ENCODE data around the gene KRT7.

KRT7 gene

DNA sequence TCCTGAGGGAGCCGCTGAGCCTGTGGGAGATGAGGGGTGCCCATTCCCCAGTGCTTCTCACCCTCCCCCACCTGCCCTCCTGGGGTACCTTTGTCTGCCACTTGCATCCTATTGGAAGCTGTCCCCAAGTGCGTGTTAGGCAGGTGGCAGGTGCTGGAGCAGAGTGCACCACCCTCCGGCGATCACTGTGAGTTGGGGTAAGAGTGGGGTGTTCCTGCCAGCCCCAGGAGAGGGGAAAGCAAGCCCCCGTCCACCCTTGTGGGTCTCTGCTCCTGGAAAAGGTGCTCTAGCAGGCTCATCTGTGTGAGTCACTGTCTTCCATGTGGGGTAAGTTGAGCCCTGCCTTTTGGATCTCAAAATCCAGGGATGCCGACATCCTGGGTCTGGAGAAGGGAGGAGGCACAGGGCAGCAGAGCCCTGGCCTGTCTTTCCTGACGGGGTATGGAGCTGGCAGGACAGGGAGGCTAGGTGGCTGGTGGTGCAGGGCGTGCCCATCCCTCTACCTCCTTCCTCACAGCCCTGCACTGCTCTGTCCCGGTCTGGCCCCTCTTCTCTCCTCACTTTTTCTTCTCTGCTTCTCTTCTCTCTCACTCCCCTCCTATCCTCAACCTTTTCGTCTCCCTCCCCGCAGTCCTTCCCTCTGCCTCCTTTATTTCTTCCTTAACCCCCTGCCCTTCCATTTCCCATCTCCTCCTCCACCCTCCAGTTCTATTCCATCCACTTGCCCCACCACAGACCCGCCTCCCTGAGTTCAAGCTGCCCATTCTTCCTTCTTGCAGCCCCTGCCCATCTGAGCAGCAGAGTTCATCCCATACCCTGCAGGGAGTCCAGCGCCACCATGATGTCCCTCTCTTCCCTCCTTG is 20.1 kb upstream of the KRT7 start:
- DNase-seq, result no peak

DNA sequence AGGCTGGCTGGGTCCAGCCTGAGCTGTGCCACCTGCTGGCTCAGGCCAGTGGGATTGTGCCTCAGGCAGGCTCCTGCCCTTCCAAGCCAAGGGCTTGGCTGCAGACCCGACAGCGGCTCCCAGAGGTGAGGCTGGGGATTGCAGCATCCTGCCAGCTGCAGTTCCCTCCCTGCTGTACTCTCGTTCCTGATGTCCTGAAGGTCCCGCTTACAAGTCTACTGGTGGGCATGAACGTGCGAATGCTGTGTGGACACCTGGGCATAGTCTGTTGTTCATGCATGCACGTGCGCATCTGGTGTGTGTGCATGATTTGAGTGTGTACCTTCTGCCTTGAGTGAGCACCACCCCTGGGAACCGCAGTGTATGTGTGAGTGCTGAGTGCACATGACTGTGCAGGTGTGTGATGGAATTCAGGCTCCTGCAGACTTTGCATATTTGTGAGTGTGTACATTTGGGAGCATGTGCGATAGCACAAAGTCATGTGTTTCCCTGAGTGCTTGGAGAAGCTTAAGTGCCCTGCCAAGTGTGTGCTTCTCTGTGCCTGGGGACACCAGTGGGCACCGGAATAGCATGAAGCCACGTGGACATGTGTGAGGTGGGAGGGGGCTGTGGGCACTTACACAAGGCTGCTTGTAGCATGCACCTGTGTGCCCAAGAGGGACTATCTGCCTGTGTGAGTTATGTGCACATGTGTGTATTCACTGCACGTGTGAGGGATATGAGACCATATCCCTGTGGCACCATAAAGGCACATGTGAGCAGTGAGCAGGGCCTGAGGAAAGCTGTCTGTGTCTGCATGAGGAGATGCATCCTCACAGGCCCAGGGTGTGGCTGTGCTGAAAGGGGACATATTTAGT is 19.3 kb upstream of the KRT7 start:
- DNase-seq, result peak; percentile 76

DNA sequence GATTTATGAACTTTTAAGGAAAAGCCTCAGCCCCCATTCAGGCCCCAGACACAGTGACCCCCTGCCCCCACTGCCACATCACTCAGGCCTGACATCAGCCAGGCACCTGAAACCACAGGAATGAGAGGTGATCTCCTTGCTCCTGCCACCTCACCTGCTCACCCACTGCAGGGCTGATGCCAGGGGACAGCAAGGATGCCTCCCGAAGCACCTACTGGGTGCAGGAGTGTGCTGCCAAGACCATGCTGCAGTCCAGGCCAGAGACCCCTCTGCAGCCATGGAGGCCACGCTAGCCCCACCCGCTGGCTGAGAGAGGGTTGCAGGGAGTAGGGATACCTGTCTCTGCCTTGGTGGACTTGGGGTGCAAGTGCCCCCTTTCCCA is 18.6 kb upstream of the KRT7 start:
- DNase-seq, result no peak

DNA sequence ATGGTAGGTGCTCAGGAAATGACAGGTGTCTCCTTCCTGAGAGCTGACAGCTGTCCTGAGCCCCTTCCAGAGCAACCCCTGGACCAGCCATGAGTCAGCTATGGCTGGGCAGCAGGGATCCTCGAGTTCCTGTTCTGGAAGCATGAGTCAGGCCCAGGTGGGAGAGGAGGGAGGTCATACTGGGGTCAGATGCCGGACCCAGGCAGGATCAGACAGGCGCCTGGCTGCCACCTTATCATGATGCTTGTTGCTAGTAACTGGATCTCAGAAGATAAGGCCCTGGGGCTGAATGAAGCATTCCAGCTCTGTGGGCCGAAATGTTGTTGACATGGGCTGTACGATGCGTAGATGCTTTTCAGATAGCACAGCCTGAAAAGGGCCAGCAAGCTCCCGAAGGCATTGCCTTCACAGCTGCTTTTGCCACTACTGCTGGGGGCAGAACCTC is 17.4 kb upstream of the KRT7 start:
- DNase-seq, result no peak

DNA sequence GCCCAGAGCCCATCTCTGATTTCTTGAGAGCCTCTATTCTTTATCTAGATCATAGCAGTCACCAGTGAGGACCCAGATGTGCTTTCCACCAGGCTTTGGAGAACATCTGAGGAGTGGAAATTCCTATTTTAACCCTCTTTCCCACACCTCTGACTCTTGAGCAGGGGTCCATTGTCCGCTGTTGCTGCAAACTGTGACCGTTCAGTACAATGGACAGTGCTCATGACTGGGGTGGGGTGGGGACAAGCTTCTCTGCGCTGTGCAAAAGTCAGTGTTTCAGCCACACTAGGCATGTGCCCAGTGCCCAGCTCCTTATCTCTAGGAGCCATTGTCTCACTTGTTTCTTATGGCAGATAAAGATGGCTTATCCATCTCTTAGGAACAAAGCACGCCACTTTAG is 16.9 kb upstream of the KRT7 start:
- DNase-seq, result peak; percentile 27

DNA sequence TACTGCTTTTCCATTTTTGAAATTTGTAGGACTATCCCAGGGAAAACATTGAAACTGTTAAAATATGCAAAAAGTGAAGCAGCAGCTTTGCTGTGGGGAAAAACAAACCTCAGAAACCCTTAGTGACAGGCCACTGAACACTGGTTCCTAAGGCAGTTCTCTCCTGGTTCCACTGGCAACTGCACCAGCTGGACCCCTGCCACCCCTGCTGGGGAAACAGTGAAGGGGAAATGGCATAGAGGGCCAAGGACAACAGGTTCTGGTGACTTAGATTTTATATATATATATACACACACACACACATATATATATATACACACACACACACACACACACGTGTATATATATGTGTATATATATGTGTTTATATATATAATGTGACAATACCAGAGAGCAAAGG is 16.2 kb upstream of the KRT7 start:
- DNase-seq, result no peak

DNA sequence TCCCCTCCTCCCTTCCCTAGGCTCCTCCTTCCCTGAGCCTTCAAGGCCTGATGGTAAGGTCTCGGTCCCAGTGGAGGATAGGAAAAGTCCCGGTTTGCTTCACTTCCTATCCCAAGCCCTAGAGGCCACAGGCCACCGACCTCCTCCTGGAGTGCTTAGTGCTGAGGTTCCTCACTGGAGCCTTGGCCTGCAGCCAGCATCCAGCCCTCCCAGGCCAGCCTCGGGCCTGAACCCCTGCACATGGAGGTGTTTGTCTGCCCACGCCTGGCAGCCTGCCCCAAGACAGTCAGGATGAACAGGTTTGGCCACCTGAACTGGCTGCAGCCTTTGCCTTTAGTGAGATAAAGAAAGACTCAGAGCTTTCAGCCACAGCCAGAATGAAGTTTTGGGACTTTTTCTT is 15.8 kb upstream of the KRT7 start:
- DNase-seq, result no peak

DNA sequence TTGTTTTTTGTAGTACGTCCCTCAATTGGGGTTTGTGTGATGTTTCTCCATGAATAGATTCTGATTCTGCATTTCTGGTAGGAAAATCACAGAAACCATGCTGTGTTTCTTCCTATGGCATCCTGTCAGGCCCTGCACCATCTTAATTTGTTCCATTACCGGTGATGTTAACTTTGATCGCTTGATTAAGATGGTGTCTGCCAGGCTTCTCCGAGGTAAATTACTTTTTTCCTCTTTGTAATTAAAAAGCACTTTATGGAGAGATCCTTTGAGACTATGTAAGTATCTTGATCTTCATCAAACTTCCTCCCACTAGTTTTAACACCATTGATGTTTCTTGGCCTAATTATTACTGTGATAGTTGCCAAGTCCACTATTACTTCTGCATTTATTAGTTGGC is 15.0 kb upstream of the KRT7 start:
- no peak for DNase-seq

DNA sequence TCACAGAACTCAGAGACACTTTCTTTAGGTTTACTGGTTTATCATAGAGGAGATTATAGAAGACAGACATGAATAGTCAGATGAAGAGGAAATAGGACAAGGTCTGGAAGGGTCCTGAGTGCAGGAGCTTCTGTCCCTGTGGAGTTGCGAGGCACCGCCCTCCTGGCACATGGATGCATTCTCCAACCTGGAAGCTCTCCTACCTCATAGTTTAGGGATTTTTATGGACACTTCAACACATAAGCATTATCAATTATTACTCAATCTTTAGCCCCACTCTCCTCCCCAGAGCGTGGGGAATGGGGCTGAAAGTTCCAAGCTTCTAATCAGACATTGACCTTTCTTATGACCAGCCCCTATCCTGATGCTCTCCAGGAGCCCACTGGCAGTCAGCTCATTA is 12.6 kb upstream of the KRT7 start:
- no peak for DNase-seq

DNA sequence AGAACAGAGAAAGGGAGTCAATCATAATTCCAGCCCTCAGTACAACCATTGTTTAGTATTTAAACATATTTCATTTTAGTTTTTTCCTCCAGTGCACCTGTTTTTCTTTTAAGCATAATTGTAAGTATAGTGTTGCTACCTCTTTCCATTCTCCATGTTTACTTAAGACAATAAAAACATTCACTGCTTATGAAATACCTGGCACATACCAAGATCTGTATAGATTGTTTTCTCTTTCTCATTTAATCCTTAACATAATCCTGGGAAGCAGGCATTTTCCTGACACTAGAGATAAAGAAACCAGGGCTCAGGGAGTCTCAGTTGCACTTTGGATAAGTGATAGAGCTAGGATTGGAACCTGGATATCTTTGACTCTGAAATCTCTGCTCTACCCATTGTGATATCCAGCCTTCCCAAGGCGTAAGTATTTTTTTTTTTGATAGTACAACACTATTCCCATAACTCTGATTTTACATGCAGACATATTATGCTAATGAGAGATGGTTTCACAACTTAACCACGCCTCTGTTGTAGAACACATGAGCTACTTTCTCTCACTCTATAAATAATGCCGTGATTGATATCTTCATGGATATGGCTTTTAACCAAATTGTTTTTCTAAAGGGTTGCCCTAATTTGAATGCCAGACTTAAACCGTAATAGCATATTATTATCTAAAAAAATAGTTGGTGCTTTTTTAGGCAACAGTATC is 11.8 kb upstream of the KRT7 start:
- no peak for DNase-seq

DNA sequence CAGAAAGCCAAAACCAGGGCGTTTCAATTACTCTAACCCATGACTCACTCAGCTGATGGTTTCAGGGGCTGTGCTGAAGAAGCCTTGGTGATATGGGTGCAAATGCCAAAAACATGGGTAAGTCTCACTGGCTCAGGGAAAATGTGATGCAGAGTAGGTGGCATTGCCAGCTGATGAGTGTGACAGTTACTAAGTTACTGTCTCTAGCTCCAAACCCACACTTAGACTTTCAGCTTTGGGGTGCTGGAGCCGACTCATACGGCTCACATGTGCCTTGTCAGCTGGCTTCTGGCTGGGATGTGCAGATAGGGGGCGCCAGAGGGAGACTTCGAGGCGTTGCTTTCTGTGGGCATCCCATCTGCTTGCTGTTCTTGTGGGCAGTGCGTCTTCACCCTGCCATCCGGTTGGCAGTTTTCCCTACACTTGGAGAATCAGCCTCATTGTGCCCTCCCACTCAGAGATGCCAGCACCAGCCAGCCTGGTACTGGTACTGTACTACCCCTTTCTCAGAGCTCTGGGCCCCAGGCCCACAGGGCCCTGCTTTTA is 11.1 kb upstream of the KRT7 start:
- DNase-seq, result peak; percentile 79

DNA sequence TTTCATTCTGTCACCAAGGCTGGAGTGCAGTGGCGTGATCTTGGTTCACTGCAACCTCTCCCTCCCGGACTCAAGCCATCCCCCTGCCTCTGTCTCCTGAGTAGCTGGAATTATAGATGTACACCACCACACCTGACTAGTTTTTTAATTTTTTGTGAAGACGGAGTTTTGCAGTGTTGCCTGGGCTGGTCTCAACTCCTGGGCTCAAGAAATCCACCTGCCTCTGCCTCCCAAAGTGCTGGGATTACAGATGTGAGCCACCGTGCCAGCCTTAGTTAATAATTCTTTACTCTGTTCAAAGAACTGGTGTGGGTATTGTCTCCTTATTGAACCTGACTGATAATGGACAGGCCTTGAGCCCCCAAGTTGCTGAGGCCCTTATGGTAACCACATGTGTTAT is 10.4 kb upstream of the KRT7 start:
- DNase-seq, result no peak

DNA sequence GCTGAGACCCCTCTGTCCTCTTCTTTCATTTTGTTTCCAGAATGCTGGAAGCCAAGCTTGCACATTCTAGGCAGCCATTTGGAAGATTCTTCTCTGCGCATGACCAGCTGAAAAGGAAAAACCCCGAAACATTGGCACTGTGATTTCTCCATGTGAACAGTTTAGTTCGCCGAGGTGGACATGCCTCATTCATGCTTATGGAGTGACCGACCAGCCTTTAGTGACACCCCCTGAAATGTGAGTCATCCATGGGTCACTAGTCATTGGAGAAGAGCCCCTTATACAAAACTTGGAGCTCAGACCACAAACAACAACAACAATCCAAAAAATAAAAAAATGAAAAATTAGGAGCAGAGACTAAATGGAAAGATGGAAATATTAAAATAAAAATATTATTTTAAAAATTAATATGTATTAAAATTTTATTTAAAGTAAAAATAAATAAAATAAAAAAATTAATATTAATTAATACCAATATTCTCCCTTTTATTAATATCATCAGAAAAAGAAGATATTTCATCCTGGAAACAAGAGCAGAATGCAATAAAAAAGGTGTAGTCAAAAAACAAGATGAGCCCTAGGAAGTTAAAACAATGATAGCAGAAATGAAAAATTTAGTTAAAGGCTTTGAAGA is 9.5 kb upstream of the KRT7 start:
- no peak for DNase-seq

DNA sequence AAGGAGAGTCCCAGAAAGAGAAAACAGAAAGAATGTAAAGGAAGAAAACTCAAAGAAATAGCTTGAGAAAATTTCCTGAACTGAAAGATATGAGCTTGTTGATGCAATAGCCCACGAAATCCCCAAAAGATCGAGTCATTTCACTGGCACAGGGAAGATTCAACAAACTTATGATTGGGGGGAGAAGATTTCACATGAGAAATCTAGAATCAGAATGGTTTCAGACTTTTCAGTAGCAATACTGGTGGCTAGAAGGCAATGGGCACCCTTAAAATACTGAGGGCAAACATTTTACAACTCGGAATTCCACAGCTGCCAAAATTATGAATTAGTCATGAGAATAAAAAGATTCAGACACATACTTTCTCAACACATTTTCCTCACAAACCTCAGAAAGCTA is 8.9 kb upstream of the KRT7 start:
- DNase-seq, result no peak

DNA sequence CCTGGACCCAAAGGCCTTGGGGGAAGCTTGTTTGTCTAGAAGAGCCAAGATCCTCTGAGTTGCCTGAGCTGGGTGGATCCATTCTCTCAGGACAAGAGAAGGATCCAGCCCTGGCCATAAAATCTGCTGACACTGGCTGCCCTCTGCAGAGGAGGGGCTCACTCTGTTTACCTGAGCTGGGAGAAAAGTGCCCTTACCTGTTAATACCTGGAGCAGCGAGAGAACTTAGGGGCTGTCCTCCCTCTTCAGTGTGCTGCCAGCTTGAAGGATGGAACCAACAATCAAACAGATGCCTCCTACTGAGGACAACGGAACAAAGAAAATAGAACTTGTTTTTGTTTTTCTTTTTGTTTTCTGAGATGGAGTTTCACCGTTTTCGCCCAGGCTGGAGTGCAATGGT is 7.3 kb upstream of the KRT7 start:
- DNase-seq, result no peak

DNA sequence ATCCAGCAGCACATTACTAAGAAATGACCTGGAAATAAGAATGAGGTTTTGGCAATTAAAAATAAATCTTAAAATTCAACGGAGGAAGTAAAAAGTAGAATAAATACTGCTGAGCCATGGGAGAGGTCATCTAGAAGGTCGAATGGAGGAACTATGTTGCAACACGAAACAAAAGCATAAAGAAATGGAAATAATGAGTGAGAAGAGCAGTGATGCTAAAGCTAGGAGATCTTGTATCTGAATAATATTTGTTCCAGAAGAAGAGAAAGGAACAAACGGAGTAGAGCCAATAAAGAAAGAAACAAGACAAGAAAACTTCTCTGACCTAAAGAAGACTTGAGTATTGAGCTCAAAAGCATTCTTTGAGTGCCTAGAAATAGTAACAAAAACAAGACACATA is 6.6 kb upstream of the KRT7 start:
- no peak for DNase-seq

DNA sequence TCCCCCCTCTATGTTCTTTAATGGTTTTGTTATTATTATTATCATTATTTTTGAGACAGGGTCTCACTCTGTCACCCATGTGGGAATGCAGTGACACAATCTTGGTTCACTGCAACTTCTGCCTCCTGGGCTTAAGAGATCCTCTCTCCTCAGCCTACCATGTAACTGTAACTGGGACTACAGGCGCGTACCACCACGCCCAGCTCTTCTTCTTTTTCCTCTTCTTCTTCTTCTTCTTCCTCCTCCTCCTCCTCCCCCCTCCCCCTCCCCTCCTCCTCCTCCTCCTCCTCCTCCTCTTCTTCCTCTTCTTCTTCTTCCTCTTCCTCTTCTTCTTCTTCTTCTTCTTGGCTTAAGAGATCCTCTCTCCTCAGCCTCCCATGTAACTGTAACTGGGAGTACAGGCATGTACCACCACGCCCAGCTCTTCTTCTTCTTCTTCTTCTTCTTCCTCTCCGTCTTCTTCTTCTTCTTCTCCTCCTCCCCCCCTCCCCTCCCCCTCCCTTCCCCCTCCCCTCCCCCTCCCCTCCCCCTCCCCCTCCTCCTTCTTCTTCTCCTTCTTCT is 5.4 kb upstream of the KRT7 start:
- DNase-seq, result no peak

DNA sequence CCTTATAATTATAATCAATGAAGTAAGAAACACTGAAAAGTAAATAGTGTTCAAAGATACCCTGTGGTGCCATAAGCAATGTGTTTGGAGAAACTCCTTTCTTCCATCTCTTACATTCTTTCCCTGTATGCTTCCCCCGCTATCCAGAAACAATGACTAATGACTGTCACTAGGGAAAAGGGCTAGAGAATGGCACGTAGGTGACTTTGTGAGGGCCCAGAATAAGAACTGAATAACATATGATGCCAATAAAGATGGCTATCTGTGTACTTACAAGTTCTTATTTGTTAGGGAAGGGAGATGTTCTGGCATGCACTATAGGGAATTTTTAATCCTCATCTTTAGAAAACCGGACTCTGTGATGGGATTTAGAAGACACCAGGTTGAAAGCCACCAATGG is 4.7 kb upstream of the KRT7 start:
- no peak for DNase-seq

DNA sequence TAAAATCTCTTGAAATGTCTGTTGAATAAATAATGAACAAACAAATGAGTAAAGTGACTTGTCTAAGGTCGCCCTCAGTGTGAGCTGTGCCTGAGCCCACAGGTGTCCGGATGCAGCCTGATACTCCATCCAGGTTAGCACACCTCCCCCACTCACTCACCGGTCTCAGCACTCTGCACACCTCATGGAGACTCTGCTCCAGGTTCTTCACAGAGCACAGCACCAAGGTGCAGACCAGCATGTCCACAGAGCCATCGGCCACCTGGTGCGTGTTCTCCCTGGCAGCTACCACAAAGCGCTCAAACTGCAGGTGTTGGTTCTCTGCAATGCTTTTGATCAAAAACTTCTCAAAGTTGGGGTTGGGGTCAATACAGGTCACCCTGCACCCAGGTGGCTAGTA is 4.1 kb upstream of the KRT7 start:
- no peak for DNase-seq

DNA sequence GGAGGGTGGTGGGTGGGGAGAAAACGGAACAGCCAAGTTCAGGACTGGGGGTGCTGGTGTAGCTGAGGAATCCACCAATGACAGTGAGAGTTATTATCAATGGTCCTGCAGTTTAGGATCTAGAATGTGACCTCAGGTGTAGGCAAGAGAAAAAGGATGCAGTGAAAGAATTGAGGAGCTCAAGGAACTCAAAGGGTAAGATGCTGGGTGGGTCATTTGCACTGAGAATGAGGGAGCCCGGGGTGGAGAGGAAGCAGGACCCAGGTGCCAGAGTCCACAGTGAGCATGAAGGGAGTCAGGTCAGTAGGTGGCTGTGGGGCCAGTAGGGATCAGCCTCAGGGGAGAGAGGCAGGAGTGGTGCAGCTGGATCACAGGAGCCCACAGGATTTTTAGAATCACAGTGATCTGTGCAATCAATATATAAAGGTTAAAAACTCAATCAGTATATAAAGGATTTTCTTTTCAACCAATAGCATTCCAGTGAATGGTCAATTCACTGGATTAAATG is 3.2 kb upstream of the KRT7 start:
- DNase-seq, result no peak

DNA sequence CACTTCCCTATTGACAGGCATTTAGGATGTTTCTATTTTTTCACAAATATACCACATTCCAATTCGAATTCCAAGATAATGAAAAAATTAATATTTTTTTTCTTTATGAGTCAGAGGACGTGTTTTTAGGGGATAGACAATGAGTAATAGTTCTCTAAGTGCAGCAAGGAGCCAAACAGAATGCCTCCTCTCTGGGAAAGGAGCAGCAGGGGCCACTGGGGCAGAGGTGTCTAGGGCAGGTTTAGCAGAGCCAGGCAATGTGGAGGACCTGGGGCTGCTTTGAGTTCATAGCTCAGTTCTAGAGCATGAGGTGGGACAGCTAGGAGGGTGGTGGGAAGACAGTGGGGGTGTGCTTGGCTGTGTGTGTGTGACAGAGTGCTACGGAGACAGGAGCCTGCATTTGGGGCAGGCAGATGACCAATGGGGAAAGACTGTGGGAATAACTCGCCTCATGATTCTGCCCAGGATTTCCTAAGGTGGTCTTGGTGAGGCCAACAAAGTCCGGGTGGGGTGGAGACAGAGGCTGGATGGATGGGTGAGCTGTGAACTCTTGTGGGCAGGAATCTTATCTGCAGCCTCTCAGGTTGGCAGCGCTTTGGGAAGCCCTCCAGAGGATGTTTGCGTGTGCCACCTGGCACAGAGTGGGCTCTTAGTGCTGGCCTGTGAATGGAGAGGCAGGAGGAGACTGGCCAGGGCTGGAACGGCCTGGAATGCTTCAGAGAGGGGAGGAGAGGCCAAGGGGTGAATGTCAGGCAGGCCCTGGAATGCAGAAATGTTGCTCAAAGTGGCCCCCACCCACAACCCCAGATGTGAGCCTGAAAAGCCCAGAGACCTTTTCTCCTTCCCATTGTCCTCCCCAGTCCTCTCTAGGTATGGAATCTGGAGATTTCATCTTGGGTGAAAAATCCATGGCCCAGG is 2.4 kb upstream of the KRT7 start:
- no peak for DNase-seq

All from hematopoietic multipotent progenitor cell treated with erythropoietin and hydrocortisone succinate and interleukin-3 and kit ligand, for 6 days (in vitro differentiated cells).